DOHH2 (cell line): ENCODE measurements around the gene ZFPM1.

ENCODE experiments used
- EZH2phosphoT487 ChIP-seq: fragments of 200-600 bp; sonication (generic); IDR thresholded peaks from 2 replicates; pipeline ENCODE4 v1.6.1; 2017; ENCODE audit warnings: borderline replicate concordance, mild to moderate bottlenecking, antibody characterized with exemption, low read length, moderate library complexity, mixed read lengths
- TF ChIP-seq, protein P1 (sequence below): fragments of 200-600 bp; sonication (generic); IDR thresholded peaks from one replicate; pipeline ENCODE4 v1.5.1; 2014; ENCODE audit warnings: antibody characterized with exemption, mild to moderate bottlenecking, low read depth, low read length; ENCODE audit not compliant: poor library complexity, severe bottlenecking

DNA sequence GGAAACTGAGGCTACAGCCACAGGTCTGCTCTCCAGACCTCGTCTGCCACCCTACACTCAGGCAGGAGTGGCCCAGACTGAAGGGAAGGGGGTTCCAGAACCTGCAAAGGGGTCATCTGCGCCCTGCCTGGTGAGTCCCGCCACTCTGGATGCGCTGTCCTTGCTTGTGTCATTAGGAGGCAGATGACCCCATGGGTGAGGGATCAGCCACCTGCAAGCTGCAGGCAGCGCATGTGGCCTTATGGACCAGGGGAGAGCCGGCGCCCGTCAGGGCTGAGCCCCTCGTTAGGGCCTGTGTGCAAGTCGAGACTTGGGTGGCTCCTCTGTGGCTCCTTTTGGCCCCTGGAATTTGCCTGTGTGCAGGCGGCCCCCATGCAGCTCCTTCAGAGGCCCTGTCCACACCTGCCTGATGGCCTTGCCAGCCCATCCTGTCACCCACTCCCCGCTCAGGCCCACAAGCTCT, 5.7 kb downstream of the ZFPM1 start:
- TF ChIP-seq, protein P1, sequence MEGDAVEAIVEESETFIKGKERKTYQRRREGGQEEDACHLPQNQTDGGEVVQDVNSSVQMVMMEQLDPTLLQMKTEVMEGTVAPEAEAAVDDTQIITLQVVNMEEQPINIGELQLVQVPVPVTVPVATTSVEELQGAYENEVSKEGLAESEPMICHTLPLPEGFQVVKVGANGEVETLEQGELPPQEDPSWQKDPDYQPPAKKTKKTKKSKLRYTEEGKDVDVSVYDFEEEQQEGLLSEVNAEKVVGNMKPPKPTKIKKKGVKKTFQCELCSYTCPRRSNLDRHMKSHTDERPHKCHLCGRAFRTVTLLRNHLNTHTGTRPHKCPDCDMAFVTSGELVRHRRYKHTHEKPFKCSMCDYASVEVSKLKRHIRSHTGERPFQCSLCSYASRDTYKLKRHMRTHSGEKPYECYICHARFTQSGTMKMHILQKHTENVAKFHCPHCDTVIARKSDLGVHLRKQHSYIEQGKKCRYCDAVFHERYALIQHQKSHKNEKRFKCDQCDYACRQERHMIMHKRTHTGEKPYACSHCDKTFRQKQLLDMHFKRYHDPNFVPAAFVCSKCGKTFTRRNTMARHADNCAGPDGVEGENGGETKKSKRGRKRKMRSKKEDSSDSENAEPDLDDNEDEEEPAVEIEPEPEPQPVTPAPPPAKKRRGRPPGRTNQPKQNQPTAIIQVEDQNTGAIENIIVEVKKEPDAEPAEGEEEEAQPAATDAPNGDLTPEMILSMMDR: no peak
- TF ChIP-seq EZH2phosphoT487: no peak
